ENCODE results near the gene GPA33.

Gene GPA33

DNA sequence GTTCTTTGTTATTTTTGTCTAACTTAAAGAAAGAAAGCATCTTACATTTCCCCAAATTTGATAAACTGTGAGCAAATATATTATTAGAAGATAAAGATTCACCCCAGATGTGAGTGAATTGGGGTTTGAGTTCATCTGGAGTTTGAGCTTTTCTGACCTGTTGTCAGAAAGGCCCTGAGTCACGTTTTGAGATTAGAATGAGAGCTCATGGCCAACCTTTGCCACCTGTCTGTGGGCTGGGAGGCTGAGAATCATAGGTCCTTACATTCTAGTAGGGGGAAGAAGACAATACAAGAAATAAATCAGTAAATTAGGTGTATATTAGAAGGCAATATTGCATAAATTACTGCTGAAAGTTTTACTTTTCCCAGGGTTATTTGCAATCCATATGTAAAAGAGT lies 26.0 kb upstream of the GPA33 start:
- DNase-seq = no peak

DNA sequence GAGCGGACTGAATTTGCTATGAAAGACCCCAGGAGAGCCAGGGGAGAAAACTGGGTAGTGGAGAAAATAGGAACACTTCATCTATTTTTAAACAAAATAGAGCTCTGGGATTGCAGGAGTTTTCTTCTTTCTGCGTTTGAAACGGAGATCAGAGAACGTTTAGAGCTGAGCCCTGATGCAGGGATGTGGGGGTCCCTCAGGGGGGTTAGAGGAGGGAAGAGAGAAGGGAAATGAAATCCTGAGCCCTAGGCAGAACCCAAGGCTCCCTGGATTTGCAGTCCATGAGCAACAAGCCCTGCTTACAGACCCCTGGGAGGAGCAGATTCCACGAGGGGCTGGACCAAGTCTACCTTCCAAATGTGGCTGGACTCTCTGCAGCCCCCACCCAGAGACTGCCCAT lies 25.5 kb upstream of the GPA33 start:
- no peak for DNase-seq

DNA sequence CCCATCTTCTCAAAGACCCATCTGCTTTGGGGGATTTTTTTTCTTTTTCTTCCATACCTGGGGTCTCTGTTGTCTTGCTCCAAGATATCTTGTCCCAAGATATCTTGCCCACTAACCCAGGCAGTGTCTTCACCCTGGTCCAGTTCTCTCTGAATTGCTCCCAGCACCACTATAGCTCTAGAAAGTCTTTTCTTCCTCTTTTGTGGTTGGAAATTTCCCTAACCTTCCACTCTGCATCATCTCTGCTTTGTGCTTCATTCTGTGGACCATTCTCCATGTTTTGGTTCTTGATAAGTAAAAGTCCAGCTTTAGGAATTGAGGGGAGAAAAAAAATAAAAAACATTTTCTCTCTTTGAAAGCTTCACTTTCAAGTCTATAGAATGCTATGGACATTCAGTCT lies 24.5 kb upstream of the GPA33 start:
- no peak for DNase-seq

DNA sequence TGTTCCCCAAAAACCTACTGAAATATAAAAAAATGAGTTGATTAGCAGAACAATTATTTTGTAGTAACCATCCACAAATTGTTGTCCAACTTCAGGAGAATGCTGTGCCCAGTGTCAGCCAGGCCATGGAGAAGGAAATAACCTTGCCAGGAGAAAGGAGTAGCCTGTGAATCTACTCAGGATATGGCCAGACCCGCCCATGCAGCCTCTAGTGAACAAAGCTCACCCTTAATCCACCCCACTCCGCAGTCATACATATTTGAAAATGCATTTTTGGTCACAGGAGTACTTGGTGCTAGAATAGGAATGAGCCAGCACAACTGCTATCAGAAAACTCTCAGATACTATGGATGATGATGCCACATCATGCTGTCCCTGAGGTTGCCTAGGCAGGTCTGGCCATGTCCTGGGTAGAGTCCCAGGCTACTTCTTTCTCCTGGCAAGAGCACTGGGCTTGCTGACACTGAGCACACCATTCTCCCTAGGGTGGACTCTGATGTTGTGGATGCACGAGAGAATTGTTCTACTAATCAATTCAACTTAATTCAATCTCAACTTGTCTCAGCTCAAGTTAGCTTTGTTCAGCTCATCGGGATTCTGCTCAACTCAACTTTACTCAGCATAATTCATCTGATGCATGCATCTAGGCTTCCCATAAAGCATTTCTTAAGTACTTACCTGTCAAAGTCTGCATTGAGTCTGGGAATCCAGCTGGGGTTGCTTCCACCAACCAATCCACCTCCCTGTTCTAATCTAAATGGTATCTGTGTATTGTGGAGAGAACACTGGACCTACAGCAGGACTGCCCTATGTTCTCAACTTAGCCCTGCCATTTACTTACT lies 21.9 kb upstream of the GPA33 start:
- DNase-seq = no peak

DNA sequence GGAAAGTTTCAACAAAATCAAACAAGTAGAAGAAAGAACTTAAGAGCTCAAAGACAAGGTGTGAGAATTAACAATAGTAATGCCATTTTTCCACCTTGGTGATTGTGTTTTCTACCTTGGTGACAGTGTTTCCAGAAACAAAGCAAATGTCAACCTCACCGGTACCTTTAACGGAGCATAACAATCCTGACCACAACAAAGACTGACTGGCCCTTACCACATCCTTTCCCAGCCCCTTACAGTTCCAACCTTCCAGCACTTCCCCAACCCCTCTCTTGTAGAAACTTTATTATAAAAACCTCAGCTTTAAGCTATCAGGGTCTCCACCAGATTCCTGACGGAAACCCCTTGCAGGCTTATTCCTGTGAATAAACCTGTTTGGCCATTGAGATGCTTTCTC lies 20.4 kb upstream of the GPA33 start:
- no peak for DNase-seq

DNA sequence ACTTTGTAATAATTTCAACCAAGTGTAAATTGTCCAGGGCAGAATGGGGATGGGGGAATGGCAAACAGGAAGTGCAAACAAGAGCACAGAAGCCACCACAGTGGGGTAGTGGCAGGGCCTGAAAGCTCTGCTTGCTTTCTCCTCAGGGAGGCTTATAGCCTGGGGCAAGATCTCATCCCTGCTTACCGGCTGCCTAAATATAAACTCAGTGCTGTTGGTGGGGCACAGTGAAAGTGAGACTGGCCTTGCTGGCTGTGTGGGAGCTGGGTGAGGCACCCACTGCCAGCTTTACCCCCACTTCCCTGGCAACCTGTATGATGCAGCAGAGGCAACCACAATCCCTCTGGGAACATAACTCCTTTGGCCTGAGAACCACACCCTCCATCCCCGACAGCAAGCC lies 18.9 kb upstream of the GPA33 start:
- DNase-seq = no peak

DNA sequence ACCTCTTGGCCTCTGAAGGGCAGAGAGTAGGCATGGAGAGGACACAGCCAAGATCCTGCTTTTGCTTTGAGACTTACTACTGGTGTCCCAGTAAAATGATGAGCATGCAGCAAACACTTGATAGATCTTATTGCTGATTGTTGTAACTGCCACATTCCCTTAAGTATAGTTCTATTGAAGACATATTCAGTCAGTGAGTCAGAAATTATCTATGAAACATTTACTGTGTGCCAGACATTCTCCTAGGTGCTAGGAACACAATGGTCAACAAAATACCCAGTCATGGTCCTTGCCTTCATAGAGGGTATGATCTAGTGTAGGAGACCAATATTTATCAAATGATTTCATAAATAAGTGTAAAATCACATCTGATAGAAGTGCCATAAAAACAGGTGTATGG lies 17.3 kb upstream of the GPA33 start:
- no peak for DNase-seq

DNA sequence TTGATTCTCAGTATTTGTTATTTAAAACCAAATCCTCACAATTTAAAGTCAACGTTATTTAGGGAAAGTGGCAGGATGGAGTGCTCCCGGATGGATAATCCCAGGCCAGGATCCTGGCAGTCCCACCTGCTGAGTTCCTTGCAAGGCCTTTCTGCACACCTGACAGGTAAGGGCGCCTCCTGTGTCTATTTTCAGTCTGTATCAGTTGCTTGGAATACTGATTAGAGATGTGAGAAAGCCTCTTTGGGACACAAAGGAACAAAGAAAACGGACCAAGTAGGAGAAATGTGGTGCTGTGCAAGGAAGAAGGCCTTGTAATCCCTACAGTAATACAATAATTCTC lies 15.9 kb upstream of the GPA33 start:
- no peak for DNase-seq

DNA sequence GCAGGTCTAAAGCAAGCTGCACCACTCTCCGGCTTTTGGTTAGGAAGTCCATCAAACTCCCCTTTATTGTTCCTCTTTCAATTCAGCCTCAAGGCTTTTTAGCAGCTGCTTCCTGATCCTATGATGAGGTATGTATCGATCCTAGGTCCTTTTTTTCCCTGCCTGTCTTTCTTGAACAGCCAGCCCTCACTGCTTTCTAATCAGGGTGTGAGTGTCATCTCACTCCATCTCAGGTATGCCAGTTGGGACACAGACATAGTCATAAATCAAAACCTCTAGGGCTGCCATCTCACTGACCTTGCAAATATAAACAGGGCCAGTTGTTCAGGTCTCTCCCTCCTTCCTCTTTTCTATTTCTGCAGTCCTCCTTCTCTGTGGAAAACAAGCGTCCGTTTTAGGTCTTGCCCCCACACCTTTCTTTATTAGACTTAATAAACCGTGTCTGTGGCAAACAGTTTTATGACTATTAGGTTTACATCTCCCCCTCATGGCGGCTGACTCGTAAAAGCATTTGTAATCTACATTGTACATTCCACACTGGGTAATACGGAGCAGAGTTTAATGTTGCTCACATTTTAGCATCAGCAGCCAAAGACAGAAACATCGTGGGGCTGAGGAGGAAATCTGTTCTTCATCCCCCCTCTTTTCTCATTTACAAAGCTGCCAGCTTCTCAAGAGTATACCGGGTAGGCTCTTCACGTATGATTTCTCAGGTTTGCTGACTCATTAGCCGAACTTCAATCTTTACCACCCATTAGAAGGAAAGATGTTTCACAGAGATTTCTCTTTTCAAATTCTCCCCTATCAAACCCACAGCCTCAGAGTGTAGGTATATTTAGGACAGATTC lies 15.3 kb upstream of the GPA33 start:
- DNase-seq = no peak

DNA sequence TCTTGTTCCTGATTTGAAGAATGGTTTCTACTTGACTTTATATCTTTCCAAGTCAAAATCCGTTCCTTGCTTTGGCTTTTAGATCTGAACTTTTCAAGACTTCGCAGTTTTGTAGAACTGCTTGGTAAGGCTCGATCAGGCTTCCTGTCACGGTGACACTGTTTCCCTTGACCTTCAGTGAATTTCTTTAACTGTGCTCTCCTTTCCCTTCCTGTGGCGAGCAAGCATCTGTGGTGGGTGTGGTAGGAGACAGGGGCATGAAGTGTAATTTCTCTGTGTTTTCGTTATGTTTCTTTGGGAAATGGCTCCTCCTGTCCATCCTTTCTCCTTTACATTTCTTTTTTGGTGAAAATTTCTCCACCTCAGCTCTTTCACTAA lies 14.1 kb upstream of the GPA33 start:
- no peak for DNase-seq

DNA sequence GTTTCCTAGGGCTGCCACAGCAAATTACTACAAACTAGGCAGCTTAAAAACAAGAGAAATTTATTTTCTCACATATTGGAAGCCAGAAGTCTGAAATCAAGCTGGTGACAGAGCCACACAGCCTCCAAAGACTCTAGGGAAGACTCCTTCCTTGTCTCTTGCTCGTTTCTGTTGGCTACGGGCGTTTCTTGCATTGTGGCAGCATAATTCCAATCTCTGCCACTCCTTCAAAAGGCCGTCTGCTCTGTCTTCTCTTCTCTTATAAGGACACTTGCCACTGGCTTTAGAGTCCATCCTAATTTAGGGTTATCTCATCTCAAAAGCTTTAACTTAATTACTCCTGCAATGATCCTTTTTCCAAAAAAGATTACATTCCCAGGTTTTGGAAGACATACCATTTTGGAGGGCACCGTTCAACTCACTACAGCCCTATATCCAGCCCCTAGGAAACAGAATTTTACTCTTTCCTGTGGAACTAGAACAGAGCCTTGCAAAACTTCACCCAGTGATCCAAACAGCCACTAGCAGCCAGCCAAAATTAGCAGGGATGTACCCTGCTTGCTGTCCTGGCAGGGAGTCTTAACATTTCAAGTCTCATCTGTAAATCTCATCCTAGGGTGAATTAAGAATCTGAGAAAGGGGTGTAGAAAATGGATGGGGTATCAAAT lies 12.9 kb upstream of the GPA33 start:
- DNase-seq = no peak

DNA sequence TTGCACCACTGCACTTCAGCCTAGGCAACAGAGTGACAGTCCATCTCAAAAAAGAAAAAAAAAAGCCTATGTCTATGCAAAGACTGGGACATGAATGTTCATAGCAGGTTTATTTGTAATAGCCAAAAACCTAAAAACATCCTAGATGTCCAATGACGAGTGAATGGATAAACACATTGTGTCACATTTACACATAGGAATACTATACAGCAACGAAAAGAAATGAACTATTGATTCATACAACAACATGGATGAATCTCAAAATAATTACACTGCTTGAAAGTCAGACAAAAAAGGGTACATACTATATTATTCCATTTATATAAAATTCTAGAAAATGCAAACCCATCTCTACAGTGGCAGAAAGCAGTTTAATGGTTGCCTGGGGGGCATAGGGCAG lies 11.6 kb upstream of the GPA33 start:
- DNase-seq = no peak

DNA sequence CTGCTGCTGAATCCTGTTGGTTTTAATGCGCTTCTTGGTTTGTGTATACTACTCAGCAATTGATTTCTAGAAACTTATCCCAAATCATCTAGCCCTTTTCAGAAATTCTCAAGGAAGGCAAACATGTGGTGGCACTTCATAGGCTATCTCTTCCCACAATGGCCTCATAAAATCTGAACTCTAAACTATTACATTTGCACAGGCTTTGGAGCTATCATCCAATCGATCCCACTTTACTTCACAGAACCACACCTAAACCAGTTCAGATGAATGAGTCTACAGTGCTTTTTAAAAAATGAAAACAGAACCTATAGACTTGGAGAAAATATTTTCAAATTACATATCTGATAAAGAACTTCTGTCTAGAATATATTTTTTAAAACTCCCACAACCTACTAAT lies 10.6 kb upstream of the GPA33 start:
- no peak for DNase-seq

DNA sequence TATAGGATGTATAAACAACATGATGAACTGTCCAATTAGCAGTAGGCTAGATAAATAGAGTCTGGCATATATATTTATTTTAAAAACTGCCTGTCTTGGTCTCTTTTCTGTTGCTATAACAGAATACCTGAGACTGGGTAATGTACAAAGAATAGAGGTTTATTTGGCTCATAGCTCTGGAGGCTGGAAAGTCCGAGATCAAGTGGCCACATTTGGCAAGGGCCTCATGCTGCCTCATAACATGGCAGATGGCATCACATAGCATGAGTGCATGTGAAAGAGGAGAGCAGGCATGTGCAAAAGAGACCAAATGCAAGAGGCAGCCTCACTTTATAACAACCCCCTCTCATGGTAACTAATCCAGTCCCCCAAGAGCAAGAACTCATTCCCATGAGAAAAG lies 9.7 kb upstream of the GPA33 start:
- DNase-seq = no peak

DNA sequence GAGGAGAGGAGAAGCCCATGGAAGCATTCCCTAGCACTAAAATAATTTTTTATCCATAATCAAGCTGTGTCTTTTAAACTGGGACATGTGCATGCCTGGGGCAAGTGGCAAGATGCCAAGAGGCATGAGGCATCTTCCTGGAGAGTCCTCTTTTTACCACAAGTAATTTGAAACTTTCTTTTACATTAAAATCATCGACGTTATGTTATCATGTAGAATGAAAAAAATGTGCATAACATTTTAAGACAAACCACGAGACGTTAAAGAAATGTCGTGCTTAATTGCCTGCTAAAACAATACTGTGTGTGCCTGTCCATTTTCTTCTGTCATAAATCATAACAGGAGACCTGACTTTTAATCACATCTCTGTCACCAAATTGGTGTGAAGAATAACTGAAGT lies 5.2 kb upstream of the GPA33 start:
- DNase-seq = no peak

DNA sequence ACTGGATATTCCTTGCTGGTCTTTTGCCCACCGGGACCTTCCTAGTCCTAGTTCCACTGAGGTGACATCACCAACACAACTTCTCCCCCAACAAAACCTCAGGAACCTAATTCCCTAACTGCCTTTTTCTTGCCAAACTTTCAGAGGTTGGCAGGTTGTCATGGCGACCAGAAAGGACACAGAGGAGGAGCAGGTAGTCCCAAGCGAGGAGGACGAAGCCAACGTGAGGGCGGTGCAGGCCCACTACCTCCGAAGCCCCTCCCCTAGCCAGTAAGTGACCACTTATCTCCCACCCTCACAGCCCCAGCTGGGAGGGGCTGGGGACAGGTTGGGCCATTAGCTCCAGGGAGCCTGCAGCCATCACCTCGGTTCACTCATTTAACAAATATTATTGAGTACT lies 4.5 kb upstream of the GPA33 start:
- no peak for DNase-seq

DNA sequence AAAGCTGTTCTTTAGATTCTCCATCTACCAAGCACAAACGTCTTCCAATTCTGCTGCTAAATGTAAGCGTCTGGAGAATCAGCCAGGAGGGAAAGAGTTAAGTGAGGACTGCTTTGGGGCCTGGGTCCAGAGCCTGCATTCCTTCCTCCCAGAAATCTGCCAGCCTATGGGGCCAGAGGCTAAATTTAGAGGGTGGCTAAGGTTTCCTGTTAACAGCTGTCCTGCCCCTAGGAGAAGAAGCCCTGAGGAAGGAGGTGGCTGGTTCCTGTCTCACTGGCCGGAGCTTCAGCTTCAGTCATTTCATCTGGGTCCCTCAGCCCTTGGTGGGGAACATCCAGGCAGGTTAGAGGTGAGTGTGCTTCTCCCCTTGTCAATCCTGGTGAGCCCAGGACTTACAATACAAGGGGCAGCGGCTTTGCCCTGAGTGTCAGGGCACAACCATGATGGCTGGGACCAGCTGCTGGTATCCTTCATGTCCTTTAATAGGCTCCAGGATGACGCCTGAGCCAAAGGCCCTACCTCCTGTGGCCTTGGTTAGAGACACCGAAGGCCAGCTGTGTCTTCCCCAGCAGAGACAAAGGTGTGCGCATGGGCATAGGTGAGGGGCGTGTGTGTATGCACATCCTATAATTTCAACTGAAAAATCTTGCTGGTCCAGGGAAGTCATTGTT lies 3.8 kb upstream of the GPA33 start, which contains the start of gene STYXL2:
Gene STYXL2 (plus strand): TSS at position 230 of the 671 bp plus-strand sequence. CDS start 775 bp downstream, outside the sequence.
- no peak for DNase-seq

DNA sequence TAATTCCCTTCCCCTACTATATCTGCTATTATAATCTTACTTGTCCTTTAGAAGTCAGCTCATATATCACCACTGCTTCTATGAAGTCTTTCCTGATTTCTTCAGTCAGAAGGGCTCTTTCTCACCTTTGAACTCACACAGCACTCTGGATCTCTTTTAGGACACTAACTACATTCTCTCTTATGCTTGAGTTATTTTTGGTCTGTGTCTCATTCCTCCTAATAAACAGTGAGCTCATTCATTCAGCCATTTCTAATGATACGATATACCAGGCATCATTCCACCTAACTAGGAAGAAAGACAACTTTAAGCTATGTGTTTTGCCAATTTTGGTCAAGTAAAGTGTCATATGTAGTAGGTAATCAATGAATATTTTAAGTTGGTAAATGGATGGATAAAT lies 2.5 kb upstream of the GPA33 start:
- no peak for DNase-seq

DNA sequence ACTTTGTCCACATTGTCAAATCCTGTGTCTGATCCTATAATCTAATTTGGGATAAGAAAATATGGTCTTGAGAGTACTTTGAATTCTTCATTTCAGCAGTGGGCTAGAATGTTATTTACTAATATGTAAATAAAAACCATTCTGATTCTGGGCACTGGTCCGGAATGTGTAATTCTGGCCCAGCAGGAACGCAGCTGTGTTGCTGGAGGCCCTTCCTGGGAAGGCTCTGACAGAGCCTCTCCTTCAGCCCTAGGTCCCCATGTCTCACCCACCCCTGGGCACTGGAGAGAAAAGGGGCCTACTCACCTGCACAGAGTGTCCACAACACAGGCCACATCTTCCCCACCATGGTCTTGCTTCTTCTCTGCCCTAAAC lies 251 bp downstream of the GPA33 start:
- no peak for DNase-seq

DNA sequence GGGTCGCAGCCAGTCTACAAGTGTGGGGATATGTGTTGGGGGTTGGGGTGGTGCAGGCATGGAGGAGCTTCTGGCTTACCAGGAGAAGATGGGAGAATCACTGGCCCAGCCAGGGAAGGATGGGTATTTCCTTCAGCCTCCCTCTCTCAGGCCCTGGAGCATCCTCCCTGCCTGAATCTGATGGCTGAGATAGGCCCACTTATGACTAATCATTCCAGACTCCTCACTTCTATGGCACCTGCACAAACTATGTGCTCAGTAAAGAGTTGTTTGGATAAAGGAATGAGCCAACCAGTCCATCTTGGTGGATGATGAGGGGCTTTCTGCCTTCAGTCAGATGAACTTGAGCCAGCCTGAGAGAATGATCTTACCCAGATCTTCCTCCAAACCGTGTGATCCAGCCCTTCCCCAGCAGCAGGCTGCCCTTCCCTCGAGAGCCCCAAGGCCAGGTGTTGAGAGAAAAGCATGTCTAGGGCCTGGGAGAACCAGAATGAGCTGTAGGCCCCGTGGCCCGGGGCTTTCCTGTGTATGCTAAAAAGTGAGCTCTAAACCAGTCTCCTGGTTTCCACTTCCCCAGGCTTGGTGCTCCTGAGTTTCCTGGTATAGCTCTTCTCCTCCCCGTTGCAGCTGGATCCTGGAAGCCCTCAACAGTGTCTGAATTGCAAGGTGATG lies 1.3 kb downstream of the GPA33 start:
- DNase-seq = no peak

DNA sequence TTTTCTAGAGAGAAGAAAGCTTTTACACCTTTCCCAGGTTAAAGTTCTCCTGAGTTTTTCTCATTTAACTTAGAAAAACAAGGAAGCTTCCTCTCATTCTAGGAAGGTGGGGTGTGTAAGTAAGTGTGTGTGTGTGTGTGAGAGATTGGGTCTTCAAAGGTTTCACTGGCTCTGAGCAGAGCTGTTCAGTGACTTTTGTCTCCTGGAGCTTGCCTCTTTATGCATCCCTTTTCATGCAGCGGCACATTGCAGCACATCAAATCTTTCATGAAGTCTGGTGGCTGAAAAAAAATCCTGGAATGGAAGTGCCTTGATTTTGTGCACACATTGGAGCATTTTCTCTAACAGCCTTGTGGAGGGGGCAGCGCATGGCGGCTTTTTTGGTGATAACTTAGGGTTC lies 3.4 kb downstream of the GPA33 start:
- no peak for DNase-seq

DNA sequence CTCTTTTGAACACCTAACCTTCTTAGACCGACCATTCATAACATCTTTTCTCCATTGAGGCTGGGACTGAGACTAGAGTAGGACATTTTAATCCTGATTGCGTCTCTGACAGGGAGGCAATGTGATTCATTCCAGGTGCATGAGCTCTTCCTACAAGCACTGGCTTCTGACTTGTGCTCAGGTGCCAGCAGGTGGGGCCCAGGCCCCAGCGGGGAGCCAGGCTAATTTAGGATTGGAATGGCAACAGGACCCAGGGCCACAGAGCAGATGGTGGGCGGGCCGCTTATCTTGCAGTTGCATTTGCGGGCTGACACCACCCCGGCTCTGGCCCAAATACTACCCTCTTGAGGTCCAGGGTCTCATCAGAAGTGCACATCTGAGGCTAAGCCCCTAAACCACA lies 4.1 kb downstream of the GPA33 start:
- no peak for DNase-seq

DNA sequence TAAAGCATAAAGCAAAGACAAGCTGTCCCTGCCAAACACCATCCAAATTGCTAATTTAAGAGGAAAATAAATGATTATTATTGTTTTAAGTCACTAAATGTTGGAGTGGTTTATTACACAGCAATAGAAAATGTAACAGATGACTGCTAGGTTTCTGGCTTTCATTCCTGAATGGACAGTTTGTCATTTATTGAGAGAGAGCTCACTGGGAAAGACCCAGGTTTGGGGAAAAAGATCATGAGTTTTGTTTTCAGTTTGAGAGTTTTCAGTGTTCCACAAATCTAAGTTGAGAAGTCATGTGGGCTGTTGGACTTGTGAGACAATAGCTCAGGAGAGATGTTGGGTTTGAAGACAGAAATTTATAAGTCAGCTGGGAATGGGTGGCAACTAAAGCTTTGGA lies 5.4 kb downstream of the GPA33 start:
- DNase-seq = no peak

Measured in DMS79 treated with DMSO at 0.1 percent for 48 hours (cell line).